HG03196 (cell line): ENCODE results near the gene OSBP2.

ENCODE experiments used
- ATAC-seq: cut with Tn5 transposase; IDR thresholded peaks from one replicate; pipeline ENCODE4 v1.9.1; 2021; ENCODE audit not compliant: unreplicated experiment

OSBP2 gene

GRCh38 chr22:30892731-30893221 lies 198.1 kb downstream of the OSBP2 start:
- no peak for ATAC-seq

GRCh38 chr22:30893434-30894370 lies 199.0 kb downstream of the OSBP2 start:
- no peak for ATAC-seq

GRCh38 chr22:30894371-30894740 lies 199.7 kb downstream of the OSBP2 start:
- no peak for ATAC-seq

- no peak for ATAC-seq
These were observed 208.1 kb downstream of the OSBP2 start for GRCh38 chr22:30902496-30903357.

- ATAC-seq = no peak
These were observed 209.3 kb downstream of the OSBP2 start for GRCh38 chr22:30903876-30904460.

- ATAC-seq = no peak
These were observed 211.1 kb downstream of the OSBP2 start for GRCh38 chr22:30905696-30906341.

- ATAC-seq = no peak
These were observed 211.7 kb downstream of the OSBP2 start for GRCh38 chr22:30906411-30906810.

GRCh38 chr22:30906946-30907345 lies 212.3 kb downstream of the OSBP2 start:
- ATAC-seq = no peak

GRCh38 chr22:30908051-30908461 lies 213.4 kb downstream of the OSBP2 start:
- ATAC-seq = no peak

GRCh38 chr22:30909306-30909705 lies 214.6 kb downstream of the OSBP2 start:
- no peak for ATAC-seq

GRCh38 chr22:30910358-30910757 lies 215.7 kb downstream of the OSBP2 start:
- no peak for ATAC-seq

GRCh38 chr22:30918761-30919160 lies 224.1 kb downstream of the OSBP2 start:
- ATAC-seq = no peak

- ATAC-seq = no peak
These were observed 225.3 kb downstream of the OSBP2 start for GRCh38 chr22:30919973-30920372.

GRCh38 chr22:30920407-30920806 lies 225.7 kb downstream of the OSBP2 start:
- ATAC-seq = no peak

GRCh38 chr22:30921108-30921507 lies 226.4 kb downstream of the OSBP2 start:
- ATAC-seq = no peak

- ATAC-seq = no peak
These were observed 227.5 kb downstream of the OSBP2 start for GRCh38 chr22:30922151-30922611.

GRCh38 chr22:30923168-30923900 lies 228.7 kb downstream of the OSBP2 start:
- ATAC-seq = no peak

- ATAC-seq = no peak
These were observed 231.0 kb downstream of the OSBP2 start for GRCh38 chr22:30925667-30926066.

- no peak for ATAC-seq
These were observed 232.0 kb downstream of the OSBP2 start for GRCh38 chr22:30926706-30927105.

- ATAC-seq = no peak
These were observed 233.1 kb downstream of the OSBP2 start for GRCh38 chr22:30927806-30928205.
